H1 (cell line): ENCODE data around the gene CRYGS. TPM values are rescaled to one million over a fixed set of nuclear protein-coding genes. Genes with fewer than 3 reads are reported as not detected.

Source experiments
- polyA plus RNA-seq, 7 experiments: library from polyadenylated mRNA; depleted of rRNA in 3 of 7; stranded (reverse) in 5 of 7; unstranded in 2 of 7; fragments of >200 nt in 5 of 7; fragments of 200-250 nt in 2 of 7; gene quantifications; 1 replicate in 5 of 7; 2 replicates in 1 of 7; 4 replicates in 1 of 7; pipeline versions ENCODE4 v1.2.1 to v1.2.3, GENCODE V29; 2011 to 2013; ENCODE audit warnings: missing spikeins in 2 of 7, mixed read lengths in 2 of 7
- total RNA-seq: library from RNA; stranded (reverse); fragmentation: NEBNext Ultra II Directional; extraction: Animal tissue kit (Norgen Biotek cat#: 25700); gene quantifications from 2 replicates; pipeline ENCODE4 v1.2.1, GENCODE V29; 2021

The CRYGS gene
- total and polyA plus RNA-seq, 2 of the 8 experiments (the other 6 are each of a cell fraction or from before 2014, with no cell fraction given): 1.5 to 1.8 TPM

Other genes with a start within 250 kb of the CRYGS start
- 0.30 TPM in 1 of 2 replicates, not detected in the other for gene DGKG, start 182.1 kb downstream of the CRYGS start, total RNA-seq
- 0.13 and 0.48 TPM in 2 replicates for gene DGKG, start 182.1 kb downstream of the CRYGS start, polyA plus RNA-seq (2011; rRNA removed)
- gene TBCCD1, start 23.0 kb upstream of the CRYGS start, total RNA-seq: 13.4 and 13.9 TPM in 2 replicates
- gene TBCCD1, start 23.0 kb upstream of the CRYGS start, polyA plus RNA-seq (2011; rRNA removed): 8.4 and 11.3 TPM in 2 replicates
- gene DNAJB11, start 26.3 kb upstream of the CRYGS start, total RNA-seq: 63.9 and 67.7 TPM in 2 replicates
- gene DNAJB11, start 26.3 kb upstream of the CRYGS start, polyA plus RNA-seq (2011; rRNA removed): 14.3 and 14.6 TPM in 2 replicates
- gene AHSG, start 68.7 kb upstream of the CRYGS start, total RNA-seq: 0.78 and 1.1 TPM in 2 replicates
- gene AHSG, start 68.7 kb upstream of the CRYGS start, polyA plus RNA-seq (2011; rRNA removed): 0.68 and 0.86 TPM in 2 replicates
- gene FETUB, start 96.0 kb upstream of the CRYGS start, total RNA-seq: not detected in 2 replicates
- 0.15 TPM in 1 of 2 replicates, not detected in the other for gene FETUB, start 96.0 kb upstream of the CRYGS start, polyA plus RNA-seq (2011; rRNA removed)
- gene HRG, start 121.6 kb upstream of the CRYGS start, total RNA-seq: 0.15 TPM in 1 of 2 replicates, not detected in the other
- 0.03 TPM in 1 of 2 replicates, not detected in the other for gene HRG, start 121.6 kb upstream of the CRYGS start, polyA plus RNA-seq (2011; rRNA removed)
- 0.31 TPM in 1 of 2 replicates, not detected in the other for gene KNG1, start 173.0 kb upstream of the CRYGS start, total RNA-seq
- 0.05 TPM in 1 of 2 replicates, not detected in the other for gene KNG1, start 173.0 kb upstream of the CRYGS start, polyA plus RNA-seq (2011; rRNA removed)
- gene EIF4A2, start 239.2 kb upstream of the CRYGS start, total RNA-seq: 596 and 604 TPM in 2 replicates
- 401 and 527 TPM in 2 replicates for gene EIF4A2, start 239.2 kb upstream of the CRYGS start, polyA plus RNA-seq (2011; rRNA removed)